Subcutaneous adipose tissue (tissue), 4 donors: Measurements from ENCODE around the gene SELENOP. TPM values are rescaled to one million over a fixed set of nuclear protein-coding genes. Genes with fewer than 3 reads are reported as not detected.

Source experiments
- CTCF ChIP-seq: fragments of 450-650 bp; IDR thresholded peaks from one replicate; pipeline ENCODE4 v1.5.1; 2016; ENCODE audit warnings: low read depth, mild to moderate bottlenecking, control low read depth, antibody characterized with exemption, moderate library complexity
- total RNA-seq, 4 donors: library from RNA; depleted of rRNA; stranded (reverse); fragments of >200 nt; gene quantifications; one replicate each; pipeline ENCODE4 v1.1.0, GENCODE V29; 2016

The SELENOP gene
- total RNA-seq, 4 donors from 2014 or later: 602 to 1,986 (median 1,436) TPM

DNA sequence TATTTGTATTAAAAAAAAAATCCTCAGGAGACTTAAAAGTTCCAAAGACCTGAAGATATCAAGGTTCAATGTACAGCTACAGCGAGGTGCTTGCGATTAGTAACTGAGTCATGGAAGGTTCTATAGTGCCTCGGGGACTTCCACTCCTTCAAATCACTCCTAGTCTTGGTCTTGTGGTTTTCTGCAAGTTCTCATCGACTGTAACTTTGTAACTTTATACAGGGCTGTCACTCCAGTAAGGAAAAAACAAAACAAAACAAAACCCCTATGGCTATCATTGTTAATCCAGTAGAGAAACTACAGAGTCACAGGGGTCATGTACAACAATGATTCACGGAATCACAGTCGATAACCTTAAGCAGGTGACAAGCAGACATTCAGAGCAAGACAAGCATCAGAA lies 39.8 kb upstream of the SELENOP start:
- no peak for TF ChIP-seq CTCF

GRCh38 chr5:42848545-42848944 lies 36.9 kb upstream of the SELENOP start:
- TF ChIP-seq CTCF: no peak

GRCh38 chr5:42843675-42844292 lies 32.1 kb upstream of the SELENOP start:
- no peak for TF ChIP-seq CTCF

DNA sequence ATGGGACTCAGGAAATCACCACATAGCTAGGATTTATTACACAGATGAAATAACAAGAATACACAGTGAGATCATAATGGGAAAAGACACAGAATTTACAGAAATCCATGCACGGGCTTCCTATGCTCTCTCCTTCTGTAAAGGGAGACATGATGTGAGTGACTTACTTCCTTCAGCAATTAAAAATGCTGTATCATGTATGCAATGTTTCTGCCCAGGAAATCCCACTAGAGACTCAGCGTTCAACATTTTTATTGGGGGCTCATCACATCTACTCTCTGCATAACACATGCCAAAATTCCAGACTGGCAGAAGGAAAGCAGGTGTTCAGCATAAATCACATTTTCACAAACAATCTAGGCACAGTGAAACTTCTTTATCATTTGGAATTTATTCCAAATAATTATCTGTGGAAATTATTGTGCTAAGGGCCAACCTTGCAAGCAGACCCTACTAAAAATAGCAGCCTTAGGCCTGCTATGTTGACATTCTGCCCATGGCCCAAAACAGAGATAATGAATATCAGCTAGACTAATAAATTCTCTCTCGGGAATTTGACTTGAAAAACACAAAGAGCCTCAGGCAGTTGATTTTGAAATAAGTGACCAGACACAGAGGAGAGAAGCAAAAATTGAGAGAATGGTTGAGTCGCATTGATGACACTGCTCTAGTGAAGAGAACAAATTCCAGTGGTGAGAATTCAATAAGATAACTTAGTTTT lies 31.4 kb upstream of the SELENOP start:
- no peak for TF ChIP-seq CTCF

- TF ChIP-seq CTCF: no peak
Measured at GRCh38 chr5:42840842-42841567, 29.3 kb upstream of the SELENOP start.

- TF ChIP-seq CTCF: no peak
Measured at GRCh38 chr5:42840269-42840668, 28.6 kb upstream of the SELENOP start.

DNA sequence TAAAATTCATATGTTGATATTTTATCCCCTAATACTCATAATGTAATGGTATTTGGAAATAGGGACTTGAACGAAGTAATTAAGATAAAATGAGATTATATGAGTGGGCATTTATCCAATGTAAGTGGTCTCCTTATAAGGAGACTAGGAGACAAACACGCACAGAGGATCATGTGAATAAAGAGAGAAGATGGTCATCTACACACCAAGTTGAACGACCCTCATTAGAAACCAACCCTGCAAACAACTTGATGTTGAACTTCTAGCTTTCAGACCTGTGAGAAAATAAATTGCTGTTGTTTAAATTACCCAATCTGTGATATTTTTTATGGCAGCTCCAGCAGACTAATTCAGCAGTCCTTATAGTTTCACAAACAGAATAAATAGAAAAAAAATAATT lies 27.5 kb upstream of the SELENOP start:
- no peak for TF ChIP-seq CTCF
